Measurements from ENCODE around the gene RNU6-9.

RNU6-9 gene

GRCh38 chr19:867855-868457 lies 25.3 kb upstream of the RNU6-9 start:
- TF ChIP-seq EZH2 (IDR thresholded peaks at IDR 0.05) (no peak), POLR2AphosphoS5 (IDR thresholded peaks at IDR 0.05; ENCODE audit: borderline replicate concordance, low read depth, low read length) (no peak; the same call in 1 of the 2 replicates), FOXP2 (optimal IDR thresholded peaks at IDR 0.05; ENCODE audit: control extremely low read depth, extremely low read length, insufficient read depth) (no peak)
- H3K4me3 ChIP-seq, result 0 out of 2 replicates have a peak overlapping the region, but pooled peaks have one; percentile 26
- no peaks in the 10 kb centered on the region for H3K9me3 ChIP-seq (ENCODE audit: low read depth, low read length)
- no peak for DNase-seq (ENCODE audit: low read depth, low spot score)
- H3K36me3 ChIP-seq (ENCODE audit: insufficient read depth, low read length), result peaks cover 27% of the 10 kb centered on the region
- H3K9ac ChIP-seq (ENCODE audit: insufficient read length), result no peak overlapping the region
- H3K27ac ChIP-seq, result peak overlapping the region; percentile 56

- Histone ChIP-seq H3K4me3 (no peak overlapping the region), H3K27ac (peak overlapping the region; percentile 89), H3K9ac (ENCODE audit: insufficient read length) (no peak overlapping the region), H3K9me3 (ENCODE audit: low read depth, low read length) (no peaks in the 10 kb centered on the region), H3K36me3 (ENCODE audit: insufficient read depth, low read length) (peaks cover 27% of the 10 kb centered on the region)
- no peak for DNase-seq (ENCODE audit: low read depth, low spot score)
- no peak for TF ChIP-seq EZH2 (IDR thresholded peaks at IDR 0.05)
- no peak for TF ChIP-seq FOXP2 (optimal IDR thresholded peaks at IDR 0.05; ENCODE audit: control extremely low read depth, extremely low read length, insufficient read depth)
- no peak; the same call in 1 of the 2 replicates for TF ChIP-seq POLR2AphosphoS5 (IDR thresholded peaks at IDR 0.05; ENCODE audit: borderline replicate concordance, low read depth, low read length)
Measured at GRCh38 chr19:868458-869244, 24.6 kb upstream of the RNU6-9 start.

- TF ChIP-seq EZH2 (IDR thresholded peaks at IDR 0.05) (no peak), FOXP2 (optimal IDR thresholded peaks at IDR 0.05; ENCODE audit: control extremely low read depth, extremely low read length, insufficient read depth) (no peak), POLR2AphosphoS5 (IDR thresholded peaks at IDR 0.05; ENCODE audit: borderline replicate concordance, low read depth, low read length) (no peak)
- no peaks in the 10 kb centered on the region for H3K9me3 ChIP-seq (ENCODE audit: low read depth, low read length)
- H3K36me3 ChIP-seq (ENCODE audit: insufficient read depth, low read length), result peaks cover 27% of the 10 kb centered on the region
- H3K4me3 ChIP-seq, result 0 out of 2 replicates have a peak overlapping the region, but pooled peaks have one; percentile 4
- peak overlapping the region; percentile 27 for H3K9ac ChIP-seq (ENCODE audit: insufficient read length)
- peak overlapping the region; percentile 89 for H3K27ac ChIP-seq
- DNase-seq (ENCODE audit: low read depth, low spot score), result peak; percentile 52
Measured at GRCh38 chr19:869245-870177, 23.8 kb upstream of the RNU6-9 start.

GRCh38 chr19:870314-870713 lies 23.0 kb upstream of the RNU6-9 start:
- DNase-seq (ENCODE audit: low read depth, low spot score), result no peak
- Histone ChIP-seq H3K9ac (ENCODE audit: insufficient read length) (no peak overlapping the region), H3K27ac (no peak overlapping the region; the same call in 1 of the 2 replicates), H3K4me3 (no peak overlapping the region), H3K9me3 (ENCODE audit: low read depth, low read length) (no peaks in the 10 kb centered on the region), H3K36me3 (ENCODE audit: insufficient read depth, low read length) (peaks cover 27% of the 10 kb centered on the region)
- TF ChIP-seq POLR2AphosphoS5 (IDR thresholded peaks at IDR 0.05; ENCODE audit: borderline replicate concordance, low read depth, low read length), result no peak
- no peak for TF ChIP-seq EZH2 (IDR thresholded peaks at IDR 0.05)
- no peak for TF ChIP-seq FOXP2 (optimal IDR thresholded peaks at IDR 0.05; ENCODE audit: control extremely low read depth, extremely low read length, insufficient read depth)

GRCh38 chr19:870963-871401 lies 22.3 kb upstream of the RNU6-9 start:
- no peaks in the 10 kb centered on the region for H3K9me3 ChIP-seq (ENCODE audit: low read depth, low read length)
- no peak overlapping the region for H3K9ac ChIP-seq (ENCODE audit: insufficient read length)
- peaks cover 27% of the 10 kb centered on the region for H3K36me3 ChIP-seq (ENCODE audit: insufficient read depth, low read length)
- peak overlapping the region; percentile 76 for H3K27ac ChIP-seq
- no peak for DNase-seq (ENCODE audit: low read depth, low spot score)
- H3K4me3 ChIP-seq, result no peak overlapping the region
- TF ChIP-seq FOXP2 (optimal IDR thresholded peaks at IDR 0.05; ENCODE audit: control extremely low read depth, extremely low read length, insufficient read depth) (no peak), EZH2 (IDR thresholded peaks at IDR 0.05) (no peak), POLR2AphosphoS5 (IDR thresholded peaks at IDR 0.05; ENCODE audit: borderline replicate concordance, low read depth, low read length) (no peak)

GRCh38 chr19:871446-872265 lies 21.6 kb upstream of the RNU6-9 start:
- no peak overlapping the region for H3K9ac ChIP-seq (ENCODE audit: insufficient read length)
- H3K36me3 ChIP-seq (ENCODE audit: insufficient read depth, low read length), result peaks cover 32% of the 10 kb centered on the region
- H3K9me3 ChIP-seq (ENCODE audit: low read depth, low read length), result no peaks in the 10 kb centered on the region
- DNase-seq (ENCODE audit: low read depth, low spot score), result no peak
- peak overlapping the region; percentile 87 for H3K27ac ChIP-seq
- no peak for TF ChIP-seq FOXP2 (optimal IDR thresholded peaks at IDR 0.05; ENCODE audit: control extremely low read depth, extremely low read length, insufficient read depth)
- no peak for TF ChIP-seq EZH2 (IDR thresholded peaks at IDR 0.05)
- no peak for TF ChIP-seq POLR2AphosphoS5 (IDR thresholded peaks at IDR 0.05; ENCODE audit: borderline replicate concordance, low read depth, low read length)
- peak overlapping the region; percentile 71 for H3K4me3 ChIP-seq

- TF ChIP-seq EZH2 (IDR thresholded peaks at IDR 0.05), result no peak
- no peak for TF ChIP-seq FOXP2 (optimal IDR thresholded peaks at IDR 0.05; ENCODE audit: control extremely low read depth, extremely low read length, insufficient read depth)
- peak; percentile 20; the same call in 1 of the 2 replicates for TF ChIP-seq POLR2AphosphoS5 (IDR thresholded peaks at IDR 0.05; ENCODE audit: borderline replicate concordance, low read depth, low read length)
- Histone ChIP-seq H3K36me3 (ENCODE audit: insufficient read depth, low read length) (peaks cover 32% of the 10 kb centered on the region), H3K4me3 (peak overlapping the region; percentile 71), H3K9ac (ENCODE audit: insufficient read length) (no peak overlapping the region), H3K9me3 (ENCODE audit: low read depth, low read length) (no peaks in the 10 kb centered on the region), H3K27ac (peak overlapping the region; percentile 87)
- DNase-seq (ENCODE audit: low read depth, low spot score), result peak; percentile 69
Measured at GRCh38 chr19:872266-872951, 20.9 kb upstream of the RNU6-9 start.
